CD4-positive, alpha-beta memory T cell (primary cell): ENCODE measurements around the gene AMIGO3. TPM values are rescaled to one million over a fixed set of nuclear protein-coding genes. Genes with fewer than 3 reads are reported as not detected.

Experiments used
- CTCF ChIA-PET: fragments of 350-600 bp; sonication (Branson Sonifier 250); formaldehyde crosslinking; loops from one replicate; lab custom pipeline; 2021; ENCODE audit warnings: inconsistent platforms; ENCODE audit not compliant: partially characterized antibody; lab: Charles Lee
- POLR2A ChIA-PET: fragments of 350-600 bp; sonication (Branson Sonifier 250); formaldehyde crosslinking; loops from one replicate; lab custom pipeline; 2021; ENCODE audit not compliant: partially characterized antibody; lab: Charles Lee
- DNase-seq, 5 donors: peaks; one replicate each; pipeline versions ENCODE4 v3.0.0 to v3.0.0-alpha.2; 2020 to 2022; ENCODE audit warnings: mixed read lengths in 1 of 5
- H3K27ac ChIP-seq: one replicate; pipeline ENCODE4 v1.7.0; 2013; ENCODE audit warnings: low read depth, low read length
- H3K27me3 ChIP-seq: 2 replicates; pipeline ENCODE4 v1.7.0; 2013; ENCODE audit warnings: mild to moderate bottlenecking, low read length, moderate library complexity; ENCODE audit not compliant: insufficient read depth
- H3K36me3 ChIP-seq: 2 replicates; pipeline ENCODE4 v1.7.0; 2013; ENCODE audit warnings: mild to moderate bottlenecking, low read length, moderate library complexity; ENCODE audit not compliant: insufficient read depth
- H3K4me1 ChIP-seq: 2 replicates; pipeline ENCODE4 v1.7.0; 2013; ENCODE audit warnings: mild to moderate bottlenecking, low read length, moderate library complexity; ENCODE audit not compliant: insufficient read depth
- H3K4me3 ChIP-seq, 2 donors: one replicate each; pipeline ENCODE4 v1.7.0; 2013; ENCODE audit warnings: low read length in 2 of 2, mild to moderate bottlenecking in 1 of 2
- H3K9me3 ChIP-seq, 2 donors: one replicate each; pipeline ENCODE4 v1.7.0; 2013; ENCODE audit warnings: low read length in 2 of 2, control low read depth in 1 of 2; ENCODE audit not compliant: control insufficient read depth in 1 of 2
- H3K27ac Mint-ChIP-seq, 7 donors: one replicate each; pipeline ENCODE4 v1.8.0; 2020 to 2021; ENCODE audit warnings: mixed read lengths in 7 of 7, mild to moderate bottlenecking in 6 of 7, inconsistent platforms in 3 of 7, moderate library complexity in 3 of 7
- H3K27me3 Mint-ChIP-seq, 2 donors: one replicate each; pipeline ENCODE4 v1.8.0; 2020 to 2021; ENCODE audit warnings: mixed read lengths in 2 of 2
- H3K36me3 Mint-ChIP-seq, 2 donors: one replicate each; pipeline ENCODE4 v1.8.0; 2020 to 2021; ENCODE audit warnings: mixed read lengths in 2 of 2, inconsistent platforms in 1 of 2, mild to moderate bottlenecking in 1 of 2
- H3K4me1 Mint-ChIP-seq, 4 donors: one replicate each; pipeline ENCODE4 v1.8.0; 2020 to 2021; ENCODE audit warnings: mixed read lengths in 4 of 4, mild to moderate bottlenecking in 1 of 4
- H3K4me3 Mint-ChIP-seq, 8 donors: one replicate each; pipeline ENCODE4 v1.8.0; 2020 to 2021; ENCODE audit warnings: mixed read lengths in 8 of 8, mild to moderate bottlenecking in 7 of 8, moderate library complexity in 6 of 8, inconsistent platforms in 3 of 8
- H3K9me3 Mint-ChIP-seq, 8 donors: one replicate each; pipeline ENCODE4 v1.8.0; 2020 to 2021; ENCODE audit warnings: mixed read lengths in 8 of 8, mild to moderate bottlenecking in 5 of 8, inconsistent platforms in 3 of 8, moderate library complexity in 1 of 8
- intact Hi-C: fragments of 100-400 bp; cut with micrococcal nuclease; formaldehyde crosslinking; loops from one replicate; pipeline ENCODE4 v1.15.1; 2023
- polyA plus RNA-seq, 2 donors: library from polyadenylated mRNA; unstranded; fragments of 300-500 nt; fragmentation: Illumina TruSeq; gene quantifications; one replicate each; pipeline ENCODE4 v1.2.3, GENCODE V29; 2021
- total RNA-seq, 2 experiments: library from RNA; stranded (reverse); gene quantifications; one replicate each; pipeline ENCODE4 v1.2.3, GENCODE V29; 2021

Gene AMIGO3
- total and polyA plus RNA-seq, 4 experiments from 2014 or later = not detected

GRCh38 chr3:49721896-49722781, 2.7 kb upstream of the AMIGO3 start:
- CTCF ChIA-PET = interaction anchor here (3.1 kb wide), 1 partner anchor 182 kb away, joined by 12 read pairs; no protein-coding TSS in a partner anchor
- Mint-ChIP-seq H3K36me3 (peaks cover 0 to 45% of the 10 kb centered on the region in 2 donors), H3K9me3 (peaks cover 0 to 2% (median 0%) of the 10 kb centered on the region in 8 donors), H3K27ac (peak overlapping the region; percentile 29 to 99 (median 99)), H3K4me1 (peaks cover 15 to 53% (median 29%) of the 10 kb centered on the region in 4 donors), H3K27me3 (peaks cover 0 to 2% of the 10 kb centered on the region in 2 donors), H3K4me3 (peak overlapping the region; percentile 15 to 98 (median 96))
- H3K9me3 ChIP-seq = no peaks in the 10 kb centered on the region
- POLR2A ChIA-PET = interaction anchor here (1.5 kb wide), 1 partner anchor 81 kb away, joined by 6 read pairs; the partner anchor contains the start of gene INKA1
- H3K27me3 ChIP-seq = no peaks in the 10 kb centered on the region
- intact Hi-C loops = no loop called here
- peaks cover 34% of the 10 kb centered on the region for H3K4me1 ChIP-seq
- H3K27ac ChIP-seq = peak overlapping the region; percentile 99
- DNase-seq = no peak
- H3K36me3 ChIP-seq = peaks cover 15% of the 10 kb centered on the region
- H3K4me3 ChIP-seq = no peak overlapping the region

GRCh38 chr3:49721596-49721895, 2.1 kb upstream of the AMIGO3 start:
- Mint-ChIP-seq H3K4me1 (peaks cover 15 to 53% (median 29%) of the 10 kb centered on the region in 4 donors), H3K27ac (peak overlapping the region in 4 of 7 donors; percentile 29 to 99 (median 60)), H3K36me3 (peaks cover 0 to 44% of the 10 kb centered on the region in 2 donors), H3K27me3 (peaks cover 0 to 2% of the 10 kb centered on the region in 2 donors), H3K4me3 (peak overlapping the region in 2 of 8 donors; percentile 21 to 52), H3K9me3 (peaks cover 0 to 2% (median 0%) of the 10 kb centered on the region in 8 donors)
- H3K27me3 ChIP-seq = no peaks in the 10 kb centered on the region
- intact Hi-C loops = no loop called here
- peaks cover 15% of the 10 kb centered on the region for H3K36me3 ChIP-seq
- H3K4me1 ChIP-seq = peaks cover 34% of the 10 kb centered on the region
- ChIA-PET CTCF (interaction anchor here (1.7 to 3.1 kb wide), 2 partner anchors 118 to 181 kb away, joined by 5 to 12 read pairs; no protein-coding TSS in a partner anchor), POLR2A (no interaction called here)
- no peak for DNase-seq
- no peaks in the 10 kb centered on the region for H3K9me3 ChIP-seq
- no peak overlapping the region for H3K4me3 ChIP-seq
- H3K27ac ChIP-seq = no peak overlapping the region

DNA sequence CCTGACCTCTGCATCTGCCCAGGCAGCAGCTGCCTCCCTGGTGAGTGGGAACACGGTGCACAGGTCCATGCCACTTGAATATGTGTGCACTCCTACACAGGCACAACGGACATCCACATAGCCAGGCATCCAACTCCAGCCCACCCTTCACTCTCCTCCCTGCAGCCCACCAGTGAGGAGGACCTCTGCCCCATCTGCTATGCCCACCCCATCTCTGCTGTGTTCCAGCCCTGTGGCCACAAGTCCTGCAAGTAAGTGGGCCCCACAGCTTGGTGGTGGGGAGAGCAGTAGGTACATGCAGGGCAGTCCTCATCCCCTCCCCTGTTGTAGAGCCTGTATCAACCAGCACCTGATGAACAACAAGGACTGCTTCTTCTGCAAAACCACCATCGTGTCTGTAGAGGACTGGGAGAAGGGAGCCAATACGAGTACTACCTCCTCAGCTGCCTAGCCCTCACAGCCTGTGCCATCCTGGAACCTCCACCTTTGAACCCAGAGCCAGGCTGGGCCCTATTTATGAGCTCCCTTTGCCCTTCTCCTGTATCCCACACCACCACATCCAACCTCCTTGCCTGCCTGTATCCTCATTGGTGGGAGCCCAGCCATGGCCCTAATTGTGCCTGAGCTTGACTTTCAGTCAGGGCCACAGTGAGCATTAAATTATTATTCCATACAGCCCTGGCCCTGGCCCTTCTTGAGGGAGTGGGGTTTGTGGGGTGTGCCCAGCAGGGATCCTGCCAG, 1.5 kb upstream of the AMIGO3 start:
- no peak overlapping the region for H3K27ac ChIP-seq
- Mint-ChIP-seq H3K36me3 (peaks cover 0 to 44% of the 10 kb centered on the region in 2 donors), H3K4me1 (peaks cover 15 to 53% (median 29%) of the 10 kb centered on the region in 4 donors), H3K9me3 (peaks cover 0 to 2% (median 0%) of the 10 kb centered on the region in 8 donors), H3K27ac (peak overlapping the region; percentile 37 to 99 (median 74)), H3K27me3 (peaks cover 0 to 2% of the 10 kb centered on the region in 2 donors), H3K4me3 (peak overlapping the region in 3 of 8 donors; percentile 29 to 97 (median 52))
- no peak for DNase-seq
- H3K4me3 ChIP-seq = no peak overlapping the region
- no peaks in the 10 kb centered on the region for H3K9me3 ChIP-seq
- intact Hi-C loops = no loop called here
- H3K27me3 ChIP-seq = no peaks in the 10 kb centered on the region
- peaks cover 15% of the 10 kb centered on the region for H3K36me3 ChIP-seq
- H3K4me1 ChIP-seq = peaks cover 34% of the 10 kb centered on the region
- ChIA-PET POLR2A (interaction anchor here (0.5 to 3.0 kb wide), 2 partner anchors 83 to 506 kb away, joined by 4 to 24 read pairs; partner anchors contain the start of gene INKA1), CTCF (interaction anchor here (1.7 kb wide), 1 partner anchor 118 kb away, joined by 5 read pairs; no protein-coding TSS in a partner anchor)

- CTCF ChIA-PET = interaction anchor here (1.1 to 2.7 kb wide), 5 partner anchors 10 to 179 kb away, joined by 3 to 9 read pairs (median 6); partner anchors contain the start of gene INKA1
- Histone ChIP-seq H3K36me3 (peaks cover 15% of the 10 kb centered on the region), H3K27me3 (no peaks in the 10 kb centered on the region), H3K4me1 (peaks cover 25% of the 10 kb centered on the region), H3K27ac (peak overlapping the region; percentile 50), H3K4me3 (peak overlapping the region; percentile 47 to 74), H3K9me3 (no peaks in the 10 kb centered on the region)
- Mint-ChIP-seq H3K9me3 (peaks cover 0 to 2% (median 0%) of the 10 kb centered on the region in 8 donors), H3K4me3 (peak overlapping the region; percentile 90 to 97 (median 92)), H3K36me3 (peaks cover 0 to 36% of the 10 kb centered on the region in 2 donors), H3K4me1 (peaks cover 12 to 47% (median 24%) of the 10 kb centered on the region in 4 donors), H3K27me3 (no peaks in the 10 kb centered on the region), H3K27ac (peak overlapping the region in 5 of 7 donors; percentile 68 to 96 (median 93))
- intact Hi-C loops = loop anchor here (2.0 kb wide), 2 partner anchors 30 to 84 kb away; partner anchors contain the start of genes INKA1, MST1 and RNF123
- no peak for DNase-seq
- POLR2A ChIA-PET = interaction anchor here (0.9 to 3.0 kb wide), 9 partner anchors 13 to 303 kb away, joined by 3 to 24 read pairs (median 4); partner anchors contain the start of genes INKA1, IP6K1, TRAIP and UBA7
These were observed 648 bp downstream of the AMIGO3 start for GRCh38 chr3:49718858-49719213.

DNA sequence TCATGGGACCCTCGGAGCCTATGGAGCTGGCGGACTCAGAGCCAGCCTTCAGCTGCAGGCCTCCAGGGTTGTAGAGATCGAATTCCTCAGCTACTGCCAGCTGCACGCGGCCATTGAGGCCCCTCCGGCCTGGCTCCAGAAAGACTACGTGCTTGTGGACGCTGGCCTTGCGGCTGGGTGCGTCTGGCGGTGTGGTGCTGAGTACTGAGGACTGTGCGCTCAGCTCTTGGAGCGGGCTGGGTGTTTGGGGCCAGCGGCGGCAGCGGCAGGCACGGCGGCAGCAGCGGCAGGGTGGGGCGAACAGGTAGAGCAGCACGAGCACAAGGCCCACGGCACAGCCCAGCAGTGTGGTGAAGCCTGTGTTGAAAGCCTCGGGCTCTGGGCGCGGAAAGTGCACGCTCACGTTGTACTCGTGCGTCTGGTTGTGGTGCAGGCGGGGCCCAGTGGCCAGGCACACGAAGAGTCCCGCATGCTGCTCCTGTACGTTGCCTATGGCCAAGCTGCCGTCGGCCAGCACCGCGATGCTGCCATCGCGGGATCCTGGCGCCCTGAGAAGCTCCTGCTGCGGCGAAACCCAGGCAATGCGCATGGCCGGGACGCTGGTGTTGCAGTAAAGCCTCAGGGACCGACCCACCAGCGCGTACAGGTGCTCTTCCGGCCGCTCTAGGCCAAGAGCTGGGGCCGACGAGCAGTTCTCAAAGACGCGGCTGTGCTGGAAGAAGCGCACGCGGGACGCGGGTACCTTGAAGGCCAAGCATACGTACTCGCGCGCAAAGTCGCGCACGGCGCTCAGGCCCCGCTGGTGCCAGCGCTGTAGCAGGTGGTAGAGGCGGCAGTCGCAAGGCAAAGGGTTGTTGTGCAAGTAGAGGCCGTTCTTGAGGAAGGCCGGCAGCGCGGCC, 1.3 kb downstream of the AMIGO3 start:
- H3K36me3 ChIP-seq = peaks cover 15% of the 10 kb centered on the region
- CTCF ChIA-PET = interaction anchor here (1.1 to 2.7 kb wide), 4 partner anchors 11 to 179 kb away, joined by 3 to 9 read pairs (median 4); no protein-coding TSS in a partner anchor
- Mint-ChIP-seq H3K27ac (peak overlapping the region in 4 of 7 donors; percentile 65 to 93 (median 78)), H3K9me3 (peaks cover 0 to 2% (median 0%) of the 10 kb centered on the region in 8 donors), H3K4me3 (peak overlapping the region; percentile 90 to 97 (median 92)), H3K27me3 (no peaks in the 10 kb centered on the region), H3K4me1 (peaks cover 12 to 41% (median 23%) of the 10 kb centered on the region in 4 donors), H3K36me3 (peaks cover 0 to 31% of the 10 kb centered on the region in 2 donors)
- DNase-seq = no peak
- intact Hi-C loops = loop anchor here (2.0 kb wide), 2 partner anchors 29 to 85 kb away; partner anchors contain the start of genes INKA1, MST1 and RNF123
- POLR2A ChIA-PET = interaction anchor here (0.6 to 3.0 kb wide), 11 partner anchors 12 to 303 kb away, joined by 3 to 24 read pairs (median 4); partner anchors contain the start of genes INKA1, IP6K1, TRAIP and UBA7
- H3K4me1 ChIP-seq = peaks cover 28% of the 10 kb centered on the region
- H3K4me3 ChIP-seq = peak overlapping the region in 1 of 2 donors; percentile 74
- H3K9me3 ChIP-seq = no peaks in the 10 kb centered on the region
- no peak overlapping the region for H3K27ac ChIP-seq
- no peaks in the 10 kb centered on the region for H3K27me3 ChIP-seq
